Jurkat, Clone E6-1 (cell line): ENCODE measurements around the gene PITPNC1.
"Not testable (repeated sequence)": the region's sequence is repeated elsewhere in the genome, so short reads cannot be mapped to it uniquely, and the experiment has no call there.

Source experiments
- DNase-seq: peaks from one replicate; pipeline ENCODE4 v3.0.0-alpha.2; 2011; ENCODE audit warnings: low read depth, low spot score
- H3K4me3 ChIP-seq: 2 replicates; pipeline ENCODE4 v1.5.1; 2011; ENCODE audit warnings: mild to moderate bottlenecking, low read length, control low read depth, moderate library complexity

Gene PITPNC1

GRCh38 chr17:67672592-67673335 is 295.7 kb downstream of the PITPNC1 start:
- no peak overlapping the region for H3K4me3 ChIP-seq
- DNase-seq, result no peak

- DNase-seq, result no peak
- no peak overlapping the region for H3K4me3 ChIP-seq
Measured at GRCh38 chr17:67675481-67675880, 298.4 kb downstream of the PITPNC1 start.

GRCh38 chr17:67676305-67676704 is 299.2 kb downstream of the PITPNC1 start:
- DNase-seq, result no peak
- no peak overlapping the region for H3K4me3 ChIP-seq

GRCh38 chr17:67678414-67678813 is 301.3 kb downstream of the PITPNC1 start:
- no peak overlapping the region for H3K4me3 ChIP-seq
- no peak for DNase-seq

GRCh38 chr17:67679225-67679624 is 302.1 kb downstream of the PITPNC1 start:
- DNase-seq, result no peak
- H3K4me3 ChIP-seq, result no peak overlapping the region

GRCh38 chr17:67679721-67680120 is 302.6 kb downstream of the PITPNC1 start:
- no peak for DNase-seq
- H3K4me3 ChIP-seq, result no peak overlapping the region

- peak; percentile 9 for DNase-seq
Measured at GRCh38 chr17:67680445-67681224, 303.6 kb downstream of the PITPNC1 start.

GRCh38 chr17:67682196-67682595 is 305.1 kb downstream of the PITPNC1 start:
- DNase-seq, result no peak
- H3K4me3 ChIP-seq, result no peak overlapping the region

More at GRCh38 chr17:67680445-67681224, 303.6 kb downstream of the PITPNC1 start:
- no peak overlapping the region for H3K4me3 ChIP-seq

GRCh38 chr17:67685351-67685750 is 308.3 kb downstream of the PITPNC1 start:
- no peak for DNase-seq
- no peak overlapping the region for H3K4me3 ChIP-seq

- no peak for DNase-seq
- no peak overlapping the region for H3K4me3 ChIP-seq
Measured at GRCh38 chr17:67686241-67686640, 309.2 kb downstream of the PITPNC1 start.

GRCh38 chr17:67687511-67687910 is 310.4 kb downstream of the PITPNC1 start:
- no peak overlapping the region for H3K4me3 ChIP-seq
- DNase-seq, result no peak

GRCh38 chr17:67689534-67690177 is 312.6 kb downstream of the PITPNC1 start:
- H3K4me3 ChIP-seq, result no peak overlapping the region
- peak; percentile 71 for DNase-seq

- no peak overlapping the region for H3K4me3 ChIP-seq
- no peak for DNase-seq
Measured at GRCh38 chr17:67693811-67694210, 316.7 kb downstream of the PITPNC1 start.

- DNase-seq, result no peak
- no peak overlapping the region for H3K4me3 ChIP-seq
Measured at GRCh38 chr17:67696347-67696746, 319.3 kb downstream of the PITPNC1 start.

- H3K4me3 ChIP-seq, result no peak overlapping the region
- no peak for DNase-seq
Measured at GRCh38 chr17:67696853-67697498, 319.9 kb downstream of the PITPNC1 start.

GRCh38 chr17:67700037-67700724 is 323.1 kb downstream of the PITPNC1 start:
- DNase-seq, result no peak
- no peak overlapping the region for H3K4me3 ChIP-seq

- no peak overlapping the region for H3K4me3 ChIP-seq
- DNase-seq, result no peak
Measured at GRCh38 chr17:67700725-67701119, 323.6 kb downstream of the PITPNC1 start.

GRCh38 chr17:67702861-67703260 is 325.8 kb downstream of the PITPNC1 start:
- not testable (repeated sequence) for H3K4me3 ChIP-seq, DNase-seq

- no peak for DNase-seq
- no peak overlapping the region for H3K4me3 ChIP-seq
Measured at GRCh38 chr17:67707442-67707841, 330.4 kb downstream of the PITPNC1 start.
